HG03097 (cell line): ENCODE results near the gene PBXIP1.

Experiments
- ATAC-seq: cut with Tn5 transposase; IDR thresholded peaks from one replicate; pipeline ENCODE4 v1.9.1; 2021; ENCODE audit not compliant: unreplicated experiment, low FRiP score

PBXIP1 gene

GRCh38 chr1:154959426-154959780 lies 3.5 kb upstream of the PBXIP1 start:
- ATAC-seq = no peak

DNA sequence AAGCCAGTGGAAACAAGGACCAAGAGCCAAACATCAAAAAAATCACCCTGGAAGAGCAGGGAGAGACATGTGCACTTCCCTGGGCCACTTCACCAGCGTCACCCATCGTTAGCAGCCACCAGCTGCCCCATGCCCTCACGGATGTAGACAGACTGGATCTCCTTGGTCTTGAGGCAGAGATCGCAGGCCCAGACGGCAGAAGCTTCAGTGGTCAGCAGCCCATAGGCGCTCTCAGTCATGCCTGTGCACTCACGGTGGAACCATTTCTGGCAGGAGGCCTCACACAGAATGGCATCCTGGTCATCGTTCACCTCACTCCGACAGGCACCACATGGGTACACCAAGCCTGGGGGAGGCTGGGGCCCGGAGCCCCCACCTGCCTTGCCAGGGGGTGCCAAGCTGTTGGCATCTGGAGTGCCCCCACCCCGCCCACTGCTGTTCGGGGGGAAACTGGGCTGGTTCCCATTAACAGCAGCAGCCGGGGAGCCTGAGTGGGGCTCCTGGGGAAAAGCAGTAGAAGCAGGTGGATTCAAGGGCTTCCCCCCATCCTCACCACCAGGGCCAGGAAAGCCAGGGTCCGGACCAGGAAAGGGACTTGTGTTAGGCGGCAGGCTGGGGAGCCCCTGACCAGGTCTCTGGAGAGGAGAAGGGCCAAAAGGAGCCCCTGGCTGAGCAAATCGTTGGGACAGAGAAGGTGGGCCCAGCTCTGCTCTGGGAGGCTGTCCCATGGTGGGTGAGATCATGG lies 3.0 kb upstream of the PBXIP1 start:
- ATAC-seq = no peak

- ATAC-seq = no peak
These were observed 2.1 kb upstream of the PBXIP1 start for GRCh38 chr1:154958036-154958435.

DNA sequence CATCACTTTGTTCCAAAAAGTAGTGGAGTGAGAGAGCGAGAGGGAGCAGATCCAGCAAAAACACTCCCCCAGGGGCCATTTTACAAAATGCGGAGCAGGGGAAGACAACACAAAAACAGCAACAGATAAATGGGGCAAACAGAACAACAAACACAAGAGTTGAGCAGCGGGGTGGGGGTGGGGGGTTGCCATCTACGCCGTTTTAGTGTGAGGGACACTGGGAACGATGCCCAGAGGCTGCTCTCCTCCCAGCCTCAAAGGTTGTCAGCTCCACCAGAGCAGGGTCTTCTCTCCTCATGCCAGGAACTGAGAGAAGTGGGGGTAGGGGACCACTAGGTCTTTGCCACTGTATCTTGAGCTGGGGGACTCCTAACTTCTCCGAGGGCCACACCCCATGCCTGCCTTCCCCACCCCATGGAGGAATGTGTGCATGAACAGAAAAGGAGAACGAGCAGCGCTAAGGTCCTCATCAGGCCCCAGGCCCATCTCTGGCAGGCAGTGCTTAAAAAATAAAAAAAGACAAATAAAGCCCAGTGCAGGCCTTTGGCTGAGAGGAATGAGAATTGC lies 1.3 kb upstream of the PBXIP1 start:
- no peak for ATAC-seq

- no peak for ATAC-seq
These were observed 644 bp upstream of the PBXIP1 start for GRCh38 chr1:154956544-154956941.

GRCh38 chr1:154955039-154955717 lies 721 bp downstream of the PBXIP1 start:
- peak; percentile 50 for ATAC-seq

GRCh38 chr1:154954541-154954940 lies 1.4 kb downstream of the PBXIP1 start:
- ATAC-seq = no peak

DNA sequence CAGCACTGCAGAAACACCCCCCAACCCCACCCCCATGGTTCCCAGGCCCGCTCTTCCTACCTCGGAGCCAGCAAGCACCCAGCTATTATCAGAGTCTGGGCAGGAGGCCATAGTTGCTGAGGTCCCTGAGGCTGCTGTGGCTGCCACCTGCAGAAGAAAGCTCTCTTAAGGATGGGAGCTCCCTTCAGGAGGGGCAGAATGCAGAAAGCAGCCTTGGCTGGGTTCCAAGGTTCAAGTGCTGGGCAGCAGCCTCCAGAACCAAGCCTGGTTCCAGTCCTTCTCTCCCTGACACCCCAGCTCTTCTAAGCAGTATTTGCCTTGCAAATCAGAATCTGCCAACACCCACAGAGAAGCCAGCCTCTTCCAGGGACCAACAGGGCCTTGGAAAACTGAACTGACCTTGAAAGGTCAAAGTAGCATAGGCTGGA lies 2.3 kb downstream of the PBXIP1 start:
- no peak for ATAC-seq

- ATAC-seq = no peak
These were observed 3.2 kb downstream of the PBXIP1 start for GRCh38 chr1:154952664-154953063.

- ATAC-seq = no peak
These were observed 3.8 kb downstream of the PBXIP1 start for GRCh38 chr1:154951901-154952657.

DNA sequence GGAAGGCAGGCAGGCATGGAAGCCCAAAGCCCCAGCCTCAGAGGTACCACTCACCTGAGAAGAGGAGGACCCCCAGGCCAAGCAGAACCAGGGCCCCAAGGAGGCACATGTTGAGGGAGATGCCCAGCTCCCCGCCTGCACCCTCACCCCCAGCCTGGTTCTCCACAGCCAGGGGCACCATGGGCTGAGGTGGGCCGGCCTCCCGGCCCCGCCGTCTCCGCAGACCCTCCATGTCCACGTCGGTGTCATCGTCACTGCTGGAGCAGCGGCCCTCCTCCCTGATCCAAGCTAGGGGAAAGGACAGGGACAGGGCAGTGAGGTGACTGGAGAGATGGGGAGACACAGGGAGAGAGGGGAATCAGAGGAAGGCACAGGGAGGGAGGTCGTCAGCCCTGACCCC lies 7.8 kb downstream of the PBXIP1 start:
- ATAC-seq = no peak

DNA sequence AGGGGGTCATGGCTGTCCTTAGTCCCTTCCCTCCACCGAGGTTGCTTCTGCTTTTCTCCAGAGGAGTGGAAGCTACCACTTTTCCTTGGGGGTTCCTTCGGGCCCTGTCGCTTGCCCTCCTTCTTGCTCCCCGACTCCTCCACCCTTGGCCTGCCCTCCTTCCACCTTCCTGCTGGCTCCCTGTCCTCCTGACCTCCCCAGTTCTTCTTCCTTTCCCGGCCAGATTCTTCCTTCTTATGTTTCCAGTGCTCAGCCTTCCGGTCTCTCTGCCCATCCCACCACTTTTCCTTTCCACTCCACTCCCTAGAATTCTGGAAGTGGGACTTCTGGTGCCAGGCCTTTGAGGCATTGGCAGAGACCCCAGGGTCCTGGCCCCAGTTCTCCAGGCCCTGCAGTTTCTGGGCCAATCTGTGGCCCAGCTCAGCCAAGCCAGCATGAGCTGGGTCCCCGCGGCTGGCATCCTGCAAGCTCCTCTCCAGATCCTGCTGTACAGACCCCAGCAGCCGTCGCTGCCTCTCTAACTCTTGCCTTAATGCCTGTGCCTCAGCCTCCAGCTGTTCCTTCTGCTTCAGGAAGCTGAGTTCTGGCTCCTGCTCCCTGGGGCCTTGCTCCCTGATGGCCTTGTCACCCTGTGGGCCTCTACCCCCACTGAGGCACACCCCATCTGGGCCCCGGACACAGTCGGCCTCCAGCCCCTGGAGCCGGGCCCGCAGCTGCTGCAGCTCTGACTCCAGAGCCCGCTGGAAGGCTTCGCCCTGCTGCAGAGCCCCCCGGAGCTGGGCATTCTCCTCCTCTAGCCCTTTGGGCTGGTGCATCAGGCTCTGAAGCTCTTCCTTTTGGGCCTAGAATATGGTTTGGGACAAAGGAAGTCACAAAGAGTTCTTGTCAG lies 9.7 kb downstream of the PBXIP1 start:
- no peak for ATAC-seq

DNA sequence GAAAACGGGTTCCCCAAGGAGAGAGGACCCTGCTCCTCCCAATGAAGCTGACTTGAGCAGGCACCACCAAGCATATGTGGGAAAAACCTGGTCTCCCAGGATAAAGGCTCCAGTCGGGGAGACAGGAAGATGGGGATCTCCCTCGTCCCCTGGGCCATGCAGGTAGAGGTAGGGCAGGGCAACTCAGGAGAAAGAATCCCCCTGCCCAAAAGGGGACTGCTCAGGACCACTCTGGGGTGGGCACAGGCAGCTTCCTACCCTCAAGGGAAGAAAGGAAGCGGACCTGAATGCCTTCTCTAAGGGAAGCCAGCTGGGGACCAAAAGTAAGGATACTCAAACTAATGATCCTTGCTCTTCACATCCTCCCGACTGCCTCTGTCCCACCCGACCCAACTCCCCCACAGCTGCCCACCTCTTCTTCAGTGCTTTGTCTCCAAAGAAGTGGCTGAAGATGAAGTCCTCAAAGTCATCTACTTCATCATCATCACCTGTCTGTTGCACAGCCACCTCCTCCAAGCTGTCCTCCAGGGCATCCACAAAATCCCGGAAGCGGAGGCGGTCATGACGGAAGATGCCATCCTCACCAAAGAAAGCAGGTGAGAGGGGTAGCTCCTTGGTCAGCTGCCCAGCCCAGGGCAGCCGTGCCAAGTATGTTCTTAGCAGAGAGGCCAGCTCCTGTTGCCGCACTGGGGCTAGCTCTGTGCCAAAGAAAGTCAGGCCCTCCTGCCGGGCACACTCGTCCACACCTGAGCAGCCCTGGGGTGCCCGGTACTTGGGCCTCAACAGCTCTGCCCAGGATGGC lies 10.5 kb downstream of the PBXIP1 start:
- ATAC-seq = no peak

GRCh38 chr1:154944401-154945159 lies 11.3 kb downstream of the PBXIP1 start:
- ATAC-seq = no peak

- no peak for ATAC-seq
These were observed 12.1 kb downstream of the PBXIP1 start for GRCh38 chr1:154943649-154944400.

DNA sequence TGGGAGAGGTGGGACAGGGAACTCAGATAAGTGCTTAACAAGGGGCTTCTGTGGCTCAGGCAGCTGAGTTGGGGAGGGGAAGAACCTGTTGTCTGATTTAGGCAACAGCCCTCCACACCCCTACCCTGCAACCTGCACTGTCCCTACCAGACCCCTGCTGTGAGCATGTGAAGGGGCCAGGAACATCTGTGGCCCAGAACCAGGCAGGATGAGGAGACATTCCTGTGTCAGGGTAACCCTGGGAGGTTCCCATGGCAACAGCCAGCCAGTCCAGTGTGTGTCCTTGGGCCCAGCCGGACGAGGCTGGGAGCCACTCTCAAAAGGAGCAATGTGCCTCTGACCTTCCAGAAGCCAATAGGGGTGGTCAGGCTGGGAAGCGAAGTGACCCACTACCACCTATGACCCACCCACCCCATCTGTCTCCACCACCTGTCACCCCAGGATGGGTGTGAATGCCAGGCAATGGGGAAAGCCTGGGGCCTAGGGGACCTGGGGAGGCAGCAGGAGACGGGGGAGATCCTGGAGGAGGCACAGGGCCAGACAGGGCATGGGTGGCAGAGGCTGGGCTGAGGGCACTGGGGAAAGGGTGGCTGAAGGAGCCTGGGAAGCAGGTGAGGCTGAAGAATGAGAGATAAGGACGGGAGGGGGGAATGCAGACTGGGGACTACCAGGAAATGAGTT lies 14.4 kb downstream of the PBXIP1 start:
- ATAC-seq = no peak

DNA sequence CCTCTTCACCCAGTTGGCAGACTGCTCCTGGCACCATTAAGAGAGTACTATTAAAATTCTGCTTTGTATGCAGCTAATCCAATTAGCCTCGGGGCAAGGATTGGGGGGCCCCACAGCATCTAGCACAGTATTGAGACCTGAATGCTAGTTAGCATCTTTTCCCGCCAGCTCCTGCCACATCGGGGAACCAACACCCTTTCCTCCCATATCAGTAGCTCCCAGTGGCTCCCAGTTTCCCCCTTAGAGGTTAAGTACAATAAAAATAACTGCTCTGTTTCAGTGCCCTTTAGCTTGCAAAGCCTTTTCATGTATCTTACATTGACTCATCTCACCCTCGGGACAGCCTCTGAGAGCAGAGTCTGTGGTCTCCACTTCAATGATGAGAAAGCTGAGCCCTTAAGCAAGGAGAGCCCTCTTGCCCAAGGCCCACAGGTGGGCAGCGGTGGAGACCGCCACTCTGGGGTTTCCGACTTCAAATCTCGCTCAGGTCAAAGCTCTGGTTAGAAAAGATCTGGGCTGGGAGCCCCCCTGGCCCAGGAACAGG lies 15.2 kb downstream of the PBXIP1 start:
- no peak for ATAC-seq
